GM21825 (cell line): ENCODE measurements around the gene GSTO2.
A peak's percentile ranks its signal among the peaks of the same experiment; 100 is the strongest.

ENCODE experiments used
- ATAC-seq: cut with Tn5 transposase; IDR thresholded peaks from one replicate; pipeline ENCODE4 v1.9.1; 2021; ENCODE audit warnings: mild to moderate bottlenecking, moderate library complexity; ENCODE audit not compliant: unreplicated experiment

GSTO2 gene

GRCh38 chr10:104279550-104280259 is 10.7 kb downstream of the GSTO2 start:
- no peak for ATAC-seq

GRCh38 chr10:104281694-104282093 is 12.7 kb downstream of the GSTO2 start:
- no peak for ATAC-seq

GRCh38 chr10:104284846-104285245 is 15.9 kb downstream of the GSTO2 start:
- no peak for ATAC-seq

- ATAC-seq: no peak
Observed at GRCh38 chr10:104286939-104287338, 18.0 kb downstream of the GSTO2 start.

GRCh38 chr10:104288355-104288754 is 19.4 kb downstream of the GSTO2 start:
- no peak for ATAC-seq

GRCh38 chr10:104291439-104291951 is 22.5 kb downstream of the GSTO2 start:
- peak; percentile 98 for ATAC-seq

- ATAC-seq: no peak
Observed at GRCh38 chr10:104293011-104293410, 24.0 kb downstream of the GSTO2 start.

- ATAC-seq: no peak
Observed at GRCh38 chr10:104293781-104294321, 24.9 kb downstream of the GSTO2 start.

GRCh38 chr10:104296687-104297436 is 27.9 kb downstream of the GSTO2 start:
- ATAC-seq: no peak

GRCh38 chr10:104297697-104298660 is 29.0 kb downstream of the GSTO2 start:
- ATAC-seq: no peak

- ATAC-seq: no peak
Observed at GRCh38 chr10:104299031-104299904, 30.3 kb downstream of the GSTO2 start.

GRCh38 chr10:104300002-104300735 is 31.2 kb downstream of the GSTO2 start:
- ATAC-seq: no peak

GRCh38 chr10:104300736-104301292 is 31.8 kb downstream of the GSTO2 start:
- no peak for ATAC-seq

GRCh38 chr10:104301907-104302690 is 33.1 kb downstream of the GSTO2 start:
- no peak for ATAC-seq

GRCh38 chr10:104303594-104304355 is 34.8 kb downstream of the GSTO2 start:
- ATAC-seq: no peak

GRCh38 chr10:104304356-104304745 is 35.4 kb downstream of the GSTO2 start:
- no peak for ATAC-seq

- no peak for ATAC-seq
Observed at GRCh38 chr10:104304927-104305326, 35.9 kb downstream of the GSTO2 start.
